Activated CD8-positive, alpha-beta T cell treated with anti-CD3 and anti-CD28 coated beads for 36 hours (primary cell): ENCODE results near the gene GADD45A. TPM values are rescaled to one million over a fixed set of nuclear protein-coding genes. Genes with fewer than 3 reads are reported as not detected.

Source experiments
- ATAC-seq: fragments of 200-7000 bp; cut with Tn5 transposase; one replicate; pipeline ENCODE4 v1.10.0; 2021; ENCODE audit warnings: mild to moderate bottlenecking, moderate library complexity
- CTCF ChIA-PET: fragments of 350-600 bp; sonication (Branson Sonifier 250); formaldehyde crosslinking; loops from one replicate; lab custom pipeline; 2021; ENCODE audit warnings: antibody characterized with exemption; lab: Charles Lee
- POLR2A ChIA-PET: fragments of 350-600 bp; sonication (Branson Sonifier 250); formaldehyde crosslinking; loops from one replicate; lab custom pipeline; 2021; ENCODE audit warnings: antibody characterized with exemption; lab: Charles Lee
- DNase-seq: peaks from one replicate; pipeline ENCODE4 v3.0.0-alpha.2; 2020
- H3K27ac Mint-ChIP-seq: one replicate; pipeline ENCODE4 v1.8.0; 2021; ENCODE audit warnings: mild to moderate bottlenecking, mixed read lengths
- H3K27me3 Mint-ChIP-seq: one replicate; pipeline ENCODE4 v1.8.0; 2021; ENCODE audit warnings: mixed read lengths
- H3K36me3 Mint-ChIP-seq: one replicate; pipeline ENCODE4 v1.8.0; 2021; ENCODE audit warnings: low read depth, mixed read lengths
- H3K4me1 Mint-ChIP-seq: one replicate; pipeline ENCODE4 v1.8.0; 2021; ENCODE audit warnings: low read depth, mixed read lengths
- H3K4me3 Mint-ChIP-seq: one replicate; pipeline ENCODE4 v1.8.0; 2021; ENCODE audit warnings: mild to moderate bottlenecking, moderate library complexity, mixed read lengths
- H3K9me3 Mint-ChIP-seq: one replicate; pipeline ENCODE4 v1.8.0; 2021; ENCODE audit warnings: mixed read lengths
- intact Hi-C: fragments of 100-400 bp; cut with micrococcal nuclease; formaldehyde crosslinking; loops from one replicate; pipeline ENCODE4 v1.10.0; 2022
- total RNA-seq, 2 experiments: library from RNA; stranded (reverse); gene quantifications; one replicate each; pipeline ENCODE4 v1.2.3, GENCODE V29; 2021
- TF ChIP-seq, protein P1 (sequence below): fragments of 200-600 bp; IDR thresholded peaks from one replicate; pipeline ENCODE4 v1.8.0; 2022; ENCODE audit warnings: antibody characterized with exemption, mild to moderate bottlenecking

The GADD45A gene
- total RNA-seq, 2 experiments from 2014 or later = 33.5 to 34.3 TPM

DNA sequence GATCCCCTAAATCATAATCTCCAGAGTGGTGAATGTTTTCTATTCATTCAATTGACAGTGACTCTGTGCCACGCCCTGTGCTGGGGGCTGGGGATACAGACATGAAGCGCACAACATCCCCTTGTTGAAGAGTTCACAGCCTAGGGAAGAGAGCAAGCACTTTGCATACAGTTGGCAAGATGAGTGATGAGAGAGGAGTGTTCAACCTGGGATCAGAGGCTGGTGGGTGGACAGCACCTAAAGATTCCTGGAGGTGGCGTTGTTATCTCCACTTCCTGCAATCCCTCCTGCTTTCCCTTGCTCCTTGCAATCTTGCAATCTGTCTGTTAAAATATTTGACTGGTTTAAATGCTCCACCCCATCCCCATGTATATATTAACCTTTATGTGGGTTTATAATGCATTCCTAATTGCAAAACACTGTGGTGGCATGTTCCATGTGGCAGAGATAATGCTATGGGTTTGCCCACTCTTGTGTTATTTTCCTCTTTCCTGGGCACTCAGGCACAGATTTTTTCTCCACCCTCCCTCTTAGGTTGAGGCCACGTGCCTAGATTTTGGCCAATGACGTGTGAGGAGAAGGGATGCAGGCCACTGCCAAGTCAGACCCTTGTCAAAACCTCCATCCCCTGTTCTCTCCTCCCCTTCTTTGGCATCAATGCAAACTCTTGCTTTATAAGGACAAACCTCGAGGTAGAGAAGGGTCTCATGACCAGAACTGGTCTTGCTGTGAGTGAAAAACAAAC, 36.2 kb upstream of the GADD45A start:
- ATAC-seq = no peak
- intact Hi-C loops = no loop called here
- no peaks in the 10 kb centered on the region for H3K36me3 Mint-ChIP-seq

GRCh38 chr1:67650061-67650460, 34.9 kb upstream of the GADD45A start:
- no peaks in the 10 kb centered on the region for H3K36me3 Mint-ChIP-seq
- ATAC-seq = no peak
- TF ChIP-seq, protein P1, sequence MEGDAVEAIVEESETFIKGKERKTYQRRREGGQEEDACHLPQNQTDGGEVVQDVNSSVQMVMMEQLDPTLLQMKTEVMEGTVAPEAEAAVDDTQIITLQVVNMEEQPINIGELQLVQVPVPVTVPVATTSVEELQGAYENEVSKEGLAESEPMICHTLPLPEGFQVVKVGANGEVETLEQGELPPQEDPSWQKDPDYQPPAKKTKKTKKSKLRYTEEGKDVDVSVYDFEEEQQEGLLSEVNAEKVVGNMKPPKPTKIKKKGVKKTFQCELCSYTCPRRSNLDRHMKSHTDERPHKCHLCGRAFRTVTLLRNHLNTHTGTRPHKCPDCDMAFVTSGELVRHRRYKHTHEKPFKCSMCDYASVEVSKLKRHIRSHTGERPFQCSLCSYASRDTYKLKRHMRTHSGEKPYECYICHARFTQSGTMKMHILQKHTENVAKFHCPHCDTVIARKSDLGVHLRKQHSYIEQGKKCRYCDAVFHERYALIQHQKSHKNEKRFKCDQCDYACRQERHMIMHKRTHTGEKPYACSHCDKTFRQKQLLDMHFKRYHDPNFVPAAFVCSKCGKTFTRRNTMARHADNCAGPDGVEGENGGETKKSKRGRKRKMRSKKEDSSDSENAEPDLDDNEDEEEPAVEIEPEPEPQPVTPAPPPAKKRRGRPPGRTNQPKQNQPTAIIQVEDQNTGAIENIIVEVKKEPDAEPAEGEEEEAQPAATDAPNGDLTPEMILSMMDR = no peak
- no peaks in the 10 kb centered on the region for H3K4me1 Mint-ChIP-seq
- H3K9me3 Mint-ChIP-seq = no peaks in the 10 kb centered on the region
- H3K27ac Mint-ChIP-seq = no peak overlapping the region
- no peak for DNase-seq
- H3K4me3 Mint-ChIP-seq = no peak overlapping the region
- ChIA-PET CTCF (interaction anchor here (0.7 kb wide), 1 partner anchor 11 kb away, joined by 3 read pairs; no protein-coding TSS in a partner anchor), POLR2A (no interaction called here)
- H3K27me3 Mint-ChIP-seq = no peaks in the 10 kb centered on the region
- intact Hi-C loops = no loop called here

More for the DNA sequence above, 36.2 kb upstream of the GADD45A start:
- TF ChIP-seq, protein P1 = no peak
- DNase-seq = no peak
- Mint-ChIP-seq H3K4me1 (no peaks in the 10 kb centered on the region), H3K4me3 (no peak overlapping the region), H3K9me3 (no peaks in the 10 kb centered on the region), H3K27ac (no peak overlapping the region), H3K27me3 (no peaks in the 10 kb centered on the region)
- ChIA-PET POLR2A (no interaction called here), CTCF (interaction anchor here (2.1 kb wide), 1 partner anchor 111 kb away, joined by 10 read pairs; no protein-coding TSS in a partner anchor)

DNA sequence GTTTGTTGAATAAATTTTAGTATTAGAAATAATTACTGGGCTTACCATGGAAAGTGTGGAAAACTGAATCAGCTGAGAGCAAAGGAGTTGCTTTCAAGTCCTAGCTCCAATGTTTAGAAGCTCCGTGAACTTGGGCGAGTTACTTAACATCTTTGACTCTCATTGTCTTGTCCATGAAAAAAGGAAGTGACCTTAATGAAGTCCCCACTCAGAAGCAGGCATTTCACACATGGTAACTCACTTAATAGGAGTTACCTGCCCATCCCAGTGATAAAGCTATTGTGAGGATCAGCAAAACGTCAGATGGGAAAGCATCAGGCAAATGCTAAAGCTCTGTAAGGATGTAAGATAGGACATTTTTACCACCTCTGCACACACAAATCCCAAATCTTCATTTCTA, 34.0 kb upstream of the GADD45A start:
- POLR2A ChIA-PET = no interaction called here
- TF ChIP-seq, protein P1 = no peak
- CTCF ChIA-PET = no interaction called here

DNA sequence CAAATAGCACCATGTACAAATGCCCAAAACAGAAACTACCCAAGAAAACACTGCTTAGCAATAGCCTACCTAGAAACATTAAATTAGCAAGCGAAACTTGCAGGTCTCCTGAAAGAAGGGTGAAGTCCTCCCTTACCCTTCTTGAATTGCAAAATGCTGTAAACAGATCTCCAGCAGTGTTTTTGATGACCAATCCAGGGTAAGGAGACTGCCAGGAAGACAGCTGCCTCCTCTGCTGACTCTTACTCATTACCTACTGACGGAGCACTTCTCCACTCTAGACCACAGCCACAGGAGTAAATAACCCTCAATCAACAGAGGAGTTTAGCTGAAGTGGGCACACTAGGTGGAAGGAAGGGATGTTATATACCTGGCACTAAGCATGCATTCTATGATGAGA, 32.2 kb upstream of the GADD45A start:
- no peaks in the 10 kb centered on the region for H3K9me3 Mint-ChIP-seq
- H3K4me3 Mint-ChIP-seq = no peak overlapping the region
- no peaks in the 10 kb centered on the region for H3K27me3 Mint-ChIP-seq
- intact Hi-C loops = no loop called here
- POLR2A ChIA-PET = no interaction called here
- CTCF ChIA-PET = no interaction called here
- ATAC-seq (no peak), DNase-seq (no peak)
- no peak overlapping the region for H3K27ac Mint-ChIP-seq
- H3K36me3 Mint-ChIP-seq = no peaks in the 10 kb centered on the region
- H3K4me1 Mint-ChIP-seq = no peaks in the 10 kb centered on the region
- TF ChIP-seq, protein P1 = no peak

More for the DNA sequence above, 34.0 kb upstream of the GADD45A start:
- no peak overlapping the region for H3K27ac Mint-ChIP-seq
- no peaks in the 10 kb centered on the region for H3K27me3 Mint-ChIP-seq
- H3K4me3 Mint-ChIP-seq = no peak overlapping the region
- ATAC-seq = no peak
- no peak for DNase-seq
- H3K4me1 Mint-ChIP-seq = no peaks in the 10 kb centered on the region
- H3K36me3 Mint-ChIP-seq = no peaks in the 10 kb centered on the region
- H3K9me3 Mint-ChIP-seq = no peaks in the 10 kb centered on the region
- intact Hi-C loops = no loop called here

- Mint-ChIP-seq H3K27me3 (no peaks in the 10 kb centered on the region), H3K36me3 (no peaks in the 10 kb centered on the region), H3K27ac (no peak overlapping the region), H3K4me3 (no peak overlapping the region), H3K9me3 (no peaks in the 10 kb centered on the region), H3K4me1 (no peaks in the 10 kb centered on the region)
- TF ChIP-seq, protein P1 = no peak
- ATAC-seq (no peak), DNase-seq (no peak)
- POLR2A ChIA-PET = no interaction called here
- CTCF ChIA-PET = no interaction called here
- intact Hi-C loops = no loop called here
Observed at GRCh38 chr1:67653304-67653703, 31.7 kb upstream of the GADD45A start.
